GM23338 (cell line): Measurements from ENCODE around the gene KRTAP5-6.

Experiments
- CTCF ChIP-seq, 2 experiments: fragments of 200-600 bp in 1 of 2; sonication (generic) in 1 of 2; conservative IDR thresholded peaks; 2 replicates each; pipeline versions ENCODE4 v1.5.1 to v1.6.1; 2016 to 2017; ENCODE audit warnings: antibody characterized with exemption in 2 of 2, low read depth in 2 of 2, mild to moderate bottlenecking in 2 of 2, moderate library complexity in 1 of 2
- ETS1 ChIP-seq: IDR thresholded peaks from 2 replicates; pipeline ENCODE4 v1.6.1; 2016; ENCODE audit warnings: antibody characterized with exemption
- EZH2 ChIP-seq: fragments of 200-600 bp; sonication (generic); IDR thresholded peaks from one replicate; pipeline ENCODE4 v1.8.0; 2017; ENCODE audit warnings: antibody characterized with exemption, mild to moderate bottlenecking, low read depth; ENCODE audit not compliant: unreplicated experiment
- EZH2phosphoT487 ChIP-seq: fragments of 200-600 bp; sonication (generic); IDR thresholded peaks from one replicate; pipeline ENCODE4 v1.8.1; 2018; ENCODE audit warnings: antibody characterized with exemption; ENCODE audit not compliant: unreplicated experiment
- NANOG ChIP-seq: IDR thresholded peaks from 2 replicates; pipeline ENCODE4 v1.6.1; 2016; ENCODE audit warnings: antibody characterized with exemption, borderline replicate concordance
- POLR2AphosphoS5 ChIP-seq: IDR thresholded peaks from 2 replicates; pipeline ENCODE4 v1.6.1; 2016; ENCODE audit warnings: antibody characterized with exemption, low read depth
- STAT1 ChIP-seq: IDR thresholded peaks from one replicate; pipeline ENCODE4 v1.6.1; 2016; ENCODE audit warnings: antibody characterized with exemption; ENCODE audit not compliant: unreplicated experiment
- ZNF331 ChIP-seq: fragments of 250-450 bp; sonication (Bioruptor Pico); IDR thresholded peaks from 2 replicates; pipeline ENCODE4 v1.5.0; 2020; ENCODE audit warnings: low read depth, mild to moderate bottlenecking, moderate library complexity

GRCh38 chr11:1656061-1656441 is 40.9 kb upstream of the KRTAP5-6 start:
- TF ChIP-seq CTCF (conservative IDR thresholded peaks at IDR 0.05; ENCODE audit: low read depth in 2 of 2) (no peak), ETS1 (no peak), STAT1 (no peak), ZNF331 (CRISPR knock-in tag) (no peak), POLR2AphosphoS5 (no peak), EZH2phosphoT487 (no peak), EZH2 (no peak), NANOG (no peak)
